Raji (cell line): ENCODE data around the gene NUPR1.

ENCODE experiments used
- POLR2A ChIP-seq: IDR thresholded peaks from 2 replicates; pipeline ENCODE4 v1.6.1; 2011; ENCODE audit warnings: low read depth, low read length, control low read depth; ENCODE audit not compliant: insufficient read depth

The NUPR1 gene

DNA sequence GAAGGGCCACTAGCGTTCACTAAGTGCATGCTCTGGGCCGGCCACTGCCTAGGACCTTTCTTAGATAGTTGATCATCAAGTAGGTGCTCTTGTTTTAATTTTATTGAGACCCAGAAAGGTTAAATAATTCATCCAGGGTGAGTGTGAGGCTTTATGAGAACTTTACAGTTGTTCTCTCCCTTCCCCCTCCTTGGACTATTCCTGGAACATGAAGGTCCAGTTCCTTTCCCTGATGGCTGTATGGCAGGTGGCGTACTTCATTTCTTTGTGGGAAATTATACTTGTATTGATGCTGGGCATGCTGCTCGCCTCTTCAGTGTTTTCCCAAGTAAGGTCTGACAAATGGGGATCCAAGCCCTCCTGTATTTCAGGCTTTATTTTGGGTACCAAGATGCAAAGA lies 23.4 kb upstream of the NUPR1 start:
- no peak for TF ChIP-seq POLR2A

- TF ChIP-seq POLR2A, result no peak
These were observed 22.9 kb upstream of the NUPR1 start for GRCh38 chr16:28561557-28562187.

DNA sequence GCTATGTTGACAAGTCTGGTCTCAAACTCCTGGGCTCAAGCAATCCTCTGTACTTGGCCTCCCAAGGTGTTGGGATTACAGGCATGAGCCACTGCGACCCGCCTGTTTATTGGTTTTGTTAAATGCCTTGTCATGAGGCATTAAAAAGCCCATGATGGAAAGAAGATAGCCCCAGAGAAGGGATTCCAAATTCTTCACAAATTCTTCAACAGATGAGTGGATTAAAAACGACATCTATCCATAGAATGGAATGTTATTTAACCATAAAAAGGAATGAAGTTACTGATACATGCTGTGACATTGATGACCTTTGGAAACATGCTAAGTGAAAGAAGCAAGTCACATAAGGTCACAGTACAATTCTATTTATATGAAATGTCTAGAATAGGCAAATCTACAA lies 19.7 kb upstream of the NUPR1 start:
- no peak for TF ChIP-seq POLR2A

GRCh38 chr16:28556914-28557320 lies 18.1 kb upstream of the NUPR1 start:
- no peak for TF ChIP-seq POLR2A

DNA sequence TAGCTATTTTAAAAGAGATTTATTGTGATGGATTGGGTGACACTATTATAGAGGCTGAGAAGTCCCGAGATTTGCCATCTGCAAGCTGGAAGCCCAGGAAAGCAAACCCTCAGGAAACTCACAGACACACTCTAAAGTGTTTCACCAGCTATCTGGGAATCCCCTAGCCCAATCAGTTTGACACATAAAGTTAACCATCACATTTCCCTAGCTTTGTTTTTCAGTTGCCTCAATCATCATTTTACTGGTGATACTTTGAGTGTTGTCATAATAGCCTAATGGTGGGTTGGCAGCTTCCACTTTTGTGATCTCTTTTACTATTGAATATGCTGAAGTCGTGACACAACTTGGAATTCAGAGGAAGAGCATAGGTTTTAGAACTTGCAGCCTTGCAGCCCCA lies 16.8 kb upstream of the NUPR1 start:
- no peak for TF ChIP-seq POLR2A

DNA sequence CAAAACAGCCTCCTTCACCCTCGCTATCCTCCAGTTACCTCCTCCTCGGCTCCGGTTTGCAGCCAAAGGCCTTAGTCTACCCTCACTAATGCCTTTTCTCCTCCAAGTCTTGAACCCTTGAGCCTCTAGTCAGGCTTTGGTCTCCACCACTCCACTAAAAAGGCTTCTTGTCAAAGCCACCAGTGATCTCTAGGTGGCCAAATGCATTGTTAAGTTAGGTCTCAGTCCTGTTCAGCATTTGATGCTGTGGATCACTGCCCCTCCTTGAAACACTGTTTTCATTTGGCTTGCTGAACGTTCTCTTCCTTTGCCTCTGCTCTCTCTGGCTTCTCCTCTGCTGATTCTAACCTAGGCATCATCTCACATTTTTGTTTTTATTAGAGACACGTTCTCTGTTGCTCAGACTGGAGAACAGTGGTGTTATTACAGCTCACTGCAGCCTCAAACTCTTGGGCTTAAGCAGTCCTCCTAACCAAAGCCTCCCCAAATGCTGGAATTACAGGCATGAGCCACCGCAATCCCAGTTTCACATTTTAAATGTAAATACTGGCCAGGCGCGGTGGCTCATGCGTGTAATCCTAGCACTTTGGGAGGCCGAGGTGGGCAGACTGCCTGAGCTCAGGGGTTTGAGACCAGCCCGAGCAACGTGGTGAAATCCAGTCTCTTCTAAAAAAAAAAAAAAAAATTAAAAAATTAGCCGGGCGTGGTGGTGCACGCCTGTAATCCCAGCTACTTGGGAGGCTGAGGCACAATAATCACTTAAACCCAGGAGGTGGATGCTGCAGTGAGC lies 16.1 kb upstream of the NUPR1 start:
- no peak for TF ChIP-seq POLR2A

DNA sequence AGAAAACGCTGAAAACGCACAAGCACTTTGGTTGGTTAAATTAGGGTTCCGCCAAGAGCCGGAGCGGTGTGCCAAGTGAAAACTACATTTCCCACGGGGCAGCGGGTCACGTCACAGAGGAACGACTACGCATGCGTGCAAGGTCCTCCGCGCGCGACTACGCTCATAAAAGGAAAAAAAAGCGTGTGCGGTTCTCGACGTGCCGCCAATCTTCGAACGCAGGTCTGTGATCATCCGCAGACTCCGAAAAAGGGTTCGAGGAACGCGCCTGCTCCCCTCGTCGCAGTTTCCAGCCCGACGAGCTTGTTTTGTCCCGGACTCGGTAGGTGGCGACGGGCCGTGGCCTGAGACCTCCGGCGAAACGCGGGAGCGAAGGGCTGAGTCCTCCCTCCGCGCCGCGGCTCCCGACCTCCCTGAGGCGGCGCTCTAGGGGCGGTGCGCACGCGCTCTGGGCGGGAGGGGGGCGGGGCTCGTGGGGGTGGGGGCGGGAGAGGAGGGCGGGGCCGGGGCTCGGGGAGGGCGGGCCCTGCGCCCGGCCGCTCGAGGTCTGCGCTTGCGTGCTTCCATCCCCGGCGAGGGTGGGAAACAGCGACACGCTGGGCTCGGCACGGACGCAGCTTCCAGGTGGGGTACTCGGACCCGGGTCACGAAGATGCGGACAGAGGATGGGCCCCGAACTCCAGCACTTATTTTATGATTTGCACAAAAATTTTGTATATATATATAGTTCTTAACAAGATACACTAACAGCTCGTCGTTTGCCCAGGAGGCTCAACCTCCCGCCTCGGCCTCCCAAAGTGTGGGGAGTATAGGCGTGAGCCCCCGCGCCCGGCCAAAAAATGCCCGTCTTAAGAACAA lies 15.2 kb upstream of the NUPR1 start, which contains the start of gene SGF29:
Gene SGF29, plus strand, starts transcription at position 145 of the 858 bp plus-strand sequence. CDS start 27,150 bp downstream, outside the sequence.
- peak; percentile 98 for TF ChIP-seq POLR2A

GRCh38 chr16:28549301-28549899 lies 10.6 kb upstream of the NUPR1 start:
- no peak for TF ChIP-seq POLR2A

DNA sequence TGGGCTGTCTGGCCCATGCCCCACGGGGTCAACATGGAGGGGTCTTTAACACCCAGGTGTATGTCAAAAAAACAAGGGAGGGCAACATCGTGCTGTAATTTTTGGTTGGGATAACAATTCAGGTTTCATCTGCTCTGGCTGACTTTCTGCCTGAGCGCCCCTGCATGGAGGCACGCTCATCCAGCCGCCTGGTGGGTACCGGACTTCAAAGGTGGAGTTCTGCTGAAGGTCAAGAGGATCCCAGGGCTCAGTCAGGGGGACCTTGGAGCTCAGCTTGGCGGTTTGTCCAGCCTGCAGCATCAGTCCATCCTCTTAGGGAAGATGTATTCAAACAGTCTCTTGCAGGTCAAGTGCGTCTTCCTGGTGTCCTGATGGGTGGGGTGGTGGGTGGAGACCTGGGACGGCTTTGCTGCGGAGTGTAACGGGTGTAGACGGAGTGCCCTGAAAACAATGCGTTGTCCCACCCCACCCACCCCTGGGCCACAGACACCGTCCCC lies 9.6 kb upstream of the NUPR1 start:
- no peak for TF ChIP-seq POLR2A

GRCh38 chr16:28546626-28547025 lies 7.9 kb upstream of the NUPR1 start:
- no peak for TF ChIP-seq POLR2A

GRCh38 chr16:28544998-28545397 lies 6.2 kb upstream of the NUPR1 start:
- no peak for TF ChIP-seq POLR2A

GRCh38 chr16:28543072-28543471 lies 4.3 kb upstream of the NUPR1 start:
- no peak for TF ChIP-seq POLR2A

DNA sequence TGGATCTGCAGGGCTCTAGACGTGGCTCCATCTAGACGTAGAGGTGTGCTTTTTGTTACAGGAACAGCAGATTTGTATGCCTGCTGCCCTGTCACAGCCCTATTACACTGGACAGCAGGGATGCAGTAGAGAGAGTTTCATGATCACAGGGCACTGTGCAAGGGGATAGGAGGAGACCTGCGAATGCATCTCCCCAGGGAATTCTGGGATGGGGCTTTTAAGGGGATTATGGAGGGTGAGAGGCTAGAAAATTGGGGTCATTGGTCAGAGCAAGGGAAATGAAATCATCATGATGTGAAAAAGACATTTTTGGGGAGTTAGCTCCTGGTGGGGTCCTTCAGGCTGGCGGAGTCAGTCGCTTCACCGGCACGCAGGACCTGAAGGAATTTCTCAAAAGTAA lies 3.9 kb upstream of the NUPR1 start:
- TF ChIP-seq POLR2A, result no peak

DNA sequence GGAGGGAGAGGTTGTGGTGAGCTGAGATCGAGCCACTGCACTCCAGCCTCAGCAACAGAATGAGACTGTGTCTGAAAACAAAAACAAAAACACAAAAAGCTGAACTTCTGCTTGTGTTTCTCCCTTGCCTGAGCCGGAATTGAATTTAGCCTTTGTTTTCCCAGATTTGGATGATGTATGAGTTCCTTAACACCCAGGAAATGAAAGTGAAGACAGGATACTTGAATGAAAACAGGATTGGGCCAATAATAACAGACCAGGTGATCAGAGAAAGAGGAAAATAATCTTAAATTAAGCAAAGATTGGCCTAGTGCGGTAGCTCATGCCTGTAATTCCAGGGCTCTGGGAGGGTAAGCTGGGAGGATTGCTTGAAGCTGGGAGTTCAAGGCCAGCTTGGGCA lies 1.6 kb upstream of the NUPR1 start:
- no peak for TF ChIP-seq POLR2A
